Adipocyte (in vitro differentiated cells): Measurements from ENCODE around the gene SYNGR1.
"Not testable (repeated sequence)": the region's sequence is repeated elsewhere in the genome, so short reads cannot be mapped to it uniquely, and the experiment has no call there.

Source experiments
- DNase-seq: peaks from one replicate; pipeline ENCODE4 v3.0.0-alpha.2; 2015; ENCODE audit warnings: low read depth
- H3K27me3 ChIP-seq: replicated peaks from 2 replicates; pipeline ENCODE4 v1.7.0; 2013; ENCODE audit warnings: mild to moderate bottlenecking, low read length, moderate library complexity; ENCODE audit not compliant: control insufficient read depth, insufficient read depth
- H3K36me3 ChIP-seq: 2 replicates; pipeline ENCODE4 v1.7.0; 2013; ENCODE audit warnings: low read length, mild to moderate bottlenecking, moderate library complexity; ENCODE audit not compliant: control insufficient read depth, insufficient read depth, severe bottlenecking
- H3K4me1 ChIP-seq: 2 replicates; pipeline ENCODE4 v1.7.0; 2013; ENCODE audit warnings: mild to moderate bottlenecking, low read length, moderate library complexity; ENCODE audit not compliant: control insufficient read depth, insufficient read depth
- H3K4me3 ChIP-seq: 2 replicates; pipeline ENCODE4 v1.7.0; 2013; ENCODE audit warnings: mild to moderate bottlenecking, low read length, moderate library complexity
- H3K9ac ChIP-seq: 2 replicates; pipeline ENCODE4 v1.7.0; 2013; ENCODE audit warnings: mild to moderate bottlenecking, low read length, moderate library complexity
- H3K9me3 ChIP-seq: 2 replicates; pipeline ENCODE4 v1.7.0; 2013; ENCODE audit warnings: mild to moderate bottlenecking, low read length, moderate library complexity; ENCODE audit not compliant: control insufficient read depth

SYNGR1 gene

DNA sequence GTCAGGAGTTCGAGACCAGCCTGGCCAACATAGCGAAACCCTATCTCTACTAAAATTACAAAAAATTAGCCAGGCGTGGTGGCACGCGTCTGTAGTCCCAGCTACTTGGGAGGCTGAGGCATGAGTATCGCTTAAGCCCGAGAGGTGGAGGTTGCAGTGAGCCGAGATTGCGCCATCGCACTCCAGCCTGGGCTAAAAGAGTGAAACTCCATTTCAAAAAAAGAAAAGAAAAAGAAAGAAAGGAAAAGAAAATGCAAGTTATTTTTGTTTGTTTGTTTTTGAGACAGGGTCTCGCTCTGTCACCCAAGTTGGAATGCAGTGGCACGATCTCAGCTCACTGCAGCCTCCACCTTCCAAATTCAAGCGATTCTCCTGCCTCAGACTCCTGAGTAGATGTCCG, 6.0 kb downstream of the SYNGR1 start:
- DNase-seq, H3K4me1 ChIP-seq, H3K36me3 ChIP-seq, H3K27me3 ChIP-seq, H3K9ac ChIP-seq, H3K9me3 ChIP-seq, H3K4me3 ChIP-seq: not testable (repeated sequence)

DNA sequence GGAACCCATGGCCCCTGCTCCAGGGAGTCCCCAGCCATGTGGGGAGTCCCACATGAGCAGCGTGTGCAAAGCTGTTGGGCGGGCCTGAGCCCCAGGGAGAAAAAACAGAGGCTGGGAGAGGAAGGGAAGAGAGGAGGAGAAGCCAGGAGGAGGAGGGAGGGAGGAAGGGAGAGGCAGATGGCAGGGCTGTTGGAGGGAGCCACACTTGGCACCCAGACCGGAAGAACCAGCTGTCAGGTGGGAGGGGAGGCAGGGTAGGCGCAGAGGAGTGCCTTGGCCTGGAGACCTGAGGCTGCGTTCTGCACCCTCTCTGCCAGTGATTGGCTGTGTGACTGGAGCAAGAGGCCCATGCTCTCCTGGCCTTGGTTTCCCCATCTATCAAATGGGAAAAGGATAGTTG, 6.7 kb downstream of the SYNGR1 start:
- H3K9me3 ChIP-seq = no peaks in the 10 kb centered on the region
- no peak for DNase-seq
- no peaks in the 10 kb centered on the region for H3K27me3 ChIP-seq
- no peaks in the 10 kb centered on the region for H3K36me3 ChIP-seq
- peaks cover under 1% of the 10 kb centered on the region for H3K4me1 ChIP-seq
- H3K4me3 ChIP-seq = no peak overlapping the region
- no peak overlapping the region for H3K9ac ChIP-seq

DNA sequence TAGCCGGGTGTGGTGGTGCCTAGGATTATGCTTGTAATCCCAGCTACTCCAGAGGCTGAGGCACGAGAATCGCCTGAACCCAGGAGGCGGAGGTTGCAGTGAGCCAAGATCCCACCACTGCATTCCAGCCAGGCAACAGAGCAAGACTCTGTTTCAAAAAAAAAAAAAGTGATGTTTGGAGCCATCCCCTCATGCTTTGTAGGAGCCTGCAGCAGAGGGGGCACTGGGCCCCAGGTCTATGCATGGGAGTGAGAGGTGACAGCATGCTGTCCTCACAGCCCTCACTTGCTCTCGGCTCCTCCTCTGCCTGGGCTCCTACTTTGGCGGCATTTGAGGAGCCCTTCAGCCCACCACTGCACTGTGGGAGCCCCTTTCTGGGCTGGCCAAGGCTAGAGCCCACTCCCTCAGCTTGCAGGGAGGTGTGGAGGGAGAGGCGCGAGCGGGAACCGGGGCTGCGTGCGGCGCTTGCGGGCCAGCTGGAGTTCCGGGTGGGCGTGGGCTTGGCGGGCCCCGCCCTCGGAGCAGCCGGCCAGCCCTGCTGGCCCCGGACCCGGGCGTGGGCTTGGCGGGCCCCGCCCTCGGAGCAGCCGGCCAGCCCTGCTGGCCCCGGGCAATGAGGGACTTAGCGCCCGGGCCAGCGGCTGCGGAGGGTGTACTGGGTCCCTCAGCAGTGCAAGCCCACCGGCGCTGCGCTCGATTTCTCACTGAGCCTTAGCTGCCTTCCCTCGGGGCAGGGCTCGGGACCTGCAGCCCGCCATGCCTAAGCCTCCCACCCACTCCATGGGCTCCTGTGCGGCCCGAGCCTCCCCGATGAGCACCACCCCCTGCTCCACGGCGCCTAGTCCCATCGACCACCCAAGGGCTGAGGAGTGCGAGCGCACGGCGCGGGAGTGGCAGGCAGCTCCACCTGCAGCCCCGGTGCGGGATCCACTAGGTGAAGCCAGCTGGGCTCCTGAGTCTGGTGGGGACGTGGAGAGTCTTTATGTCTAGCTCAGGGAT, 7.6 kb downstream of the SYNGR1 start:
- not testable (repeated sequence) for H3K9ac ChIP-seq, H3K4me1 ChIP-seq, H3K27me3 ChIP-seq, DNase-seq, H3K36me3 ChIP-seq, H3K9me3 ChIP-seq, H3K4me3 ChIP-seq

DNA sequence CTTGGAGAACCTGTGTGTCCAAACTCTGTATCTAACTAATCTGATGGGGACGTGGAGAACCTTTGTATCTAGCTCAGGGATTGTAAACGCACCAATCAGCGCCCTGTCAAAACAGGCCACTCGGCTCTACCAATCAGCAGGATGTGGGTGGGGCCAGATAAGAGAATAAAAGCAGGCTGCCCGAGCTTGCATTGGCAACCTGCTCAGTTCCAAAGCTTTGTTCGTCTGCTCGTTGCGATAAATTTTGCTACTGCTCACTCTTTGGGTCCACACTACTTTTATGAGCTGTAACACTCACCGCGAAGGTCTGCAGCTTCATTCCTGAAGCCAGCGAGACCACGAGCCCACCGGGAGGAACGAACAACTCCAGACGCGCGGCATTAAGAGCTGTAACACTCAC, 8.4 kb downstream of the SYNGR1 start:
- not testable (repeated sequence) for DNase-seq, H3K27me3 ChIP-seq, H3K36me3 ChIP-seq, H3K4me1 ChIP-seq, H3K9me3 ChIP-seq, H3K4me3 ChIP-seq, H3K9ac ChIP-seq

DNA sequence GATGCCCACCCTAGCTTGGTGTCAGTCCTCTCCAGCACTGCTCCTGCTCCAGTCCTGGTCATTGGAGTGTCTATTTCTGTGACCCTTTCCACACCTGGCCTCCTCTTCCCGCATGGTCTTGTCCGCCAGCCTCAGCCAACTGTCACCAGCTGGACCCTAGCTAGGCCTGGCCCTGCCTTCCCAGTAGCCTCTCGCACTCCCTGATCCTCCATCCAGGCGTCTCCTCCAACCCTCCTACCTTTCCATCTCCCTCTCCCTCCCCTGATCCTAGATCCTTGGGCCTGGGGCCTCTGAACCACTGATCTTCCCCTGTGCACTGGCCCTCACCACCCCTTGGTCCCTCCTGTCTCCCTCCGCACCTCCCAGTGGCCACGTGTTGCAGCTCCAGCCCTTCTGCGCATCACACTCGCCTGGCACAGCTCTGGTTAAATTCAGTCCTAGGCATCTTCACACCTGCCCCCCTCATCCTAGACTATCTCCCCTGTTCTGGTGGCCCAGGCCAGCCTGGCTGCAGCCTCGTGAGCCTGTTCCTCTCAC, 9.9 kb downstream of the SYNGR1 start:
- Histone ChIP-seq H3K36me3 (no peaks in the 10 kb centered on the region), H3K4me3 (no peak overlapping the region), H3K27me3 (no peaks in the 10 kb centered on the region), H3K4me1 (peaks cover 4% of the 10 kb centered on the region), H3K9me3 (no peaks in the 10 kb centered on the region), H3K9ac (no peak overlapping the region)
- no peak for DNase-seq

DNA sequence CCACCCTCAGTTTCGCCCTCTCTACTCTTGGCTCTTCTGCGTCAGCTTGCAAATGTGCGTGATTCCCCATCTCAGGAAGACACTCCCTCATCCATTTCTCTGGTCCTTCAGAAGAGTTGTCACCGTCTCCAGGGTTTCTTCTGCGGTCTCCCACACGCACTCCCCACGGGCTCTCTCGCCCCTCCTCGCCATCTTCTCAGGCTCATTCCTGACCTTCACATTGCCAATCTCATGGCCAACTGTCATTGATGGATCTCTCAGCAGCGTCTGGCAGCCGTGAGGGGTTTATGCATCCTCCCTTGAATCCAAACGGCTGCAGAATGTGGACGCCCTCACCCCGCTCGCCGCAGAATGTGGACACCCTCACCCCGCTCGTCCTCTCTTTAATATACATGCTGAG, 10.5 kb downstream of the SYNGR1 start:
- H3K36me3 ChIP-seq = no peaks in the 10 kb centered on the region
- H3K9me3 ChIP-seq = no peaks in the 10 kb centered on the region
- DNase-seq = no peak
- H3K4me1 ChIP-seq = peaks cover 6% of the 10 kb centered on the region
- no peak overlapping the region for H3K9ac ChIP-seq
- H3K27me3 ChIP-seq = no peaks in the 10 kb centered on the region
- H3K4me3 ChIP-seq = no peak overlapping the region

DNA sequence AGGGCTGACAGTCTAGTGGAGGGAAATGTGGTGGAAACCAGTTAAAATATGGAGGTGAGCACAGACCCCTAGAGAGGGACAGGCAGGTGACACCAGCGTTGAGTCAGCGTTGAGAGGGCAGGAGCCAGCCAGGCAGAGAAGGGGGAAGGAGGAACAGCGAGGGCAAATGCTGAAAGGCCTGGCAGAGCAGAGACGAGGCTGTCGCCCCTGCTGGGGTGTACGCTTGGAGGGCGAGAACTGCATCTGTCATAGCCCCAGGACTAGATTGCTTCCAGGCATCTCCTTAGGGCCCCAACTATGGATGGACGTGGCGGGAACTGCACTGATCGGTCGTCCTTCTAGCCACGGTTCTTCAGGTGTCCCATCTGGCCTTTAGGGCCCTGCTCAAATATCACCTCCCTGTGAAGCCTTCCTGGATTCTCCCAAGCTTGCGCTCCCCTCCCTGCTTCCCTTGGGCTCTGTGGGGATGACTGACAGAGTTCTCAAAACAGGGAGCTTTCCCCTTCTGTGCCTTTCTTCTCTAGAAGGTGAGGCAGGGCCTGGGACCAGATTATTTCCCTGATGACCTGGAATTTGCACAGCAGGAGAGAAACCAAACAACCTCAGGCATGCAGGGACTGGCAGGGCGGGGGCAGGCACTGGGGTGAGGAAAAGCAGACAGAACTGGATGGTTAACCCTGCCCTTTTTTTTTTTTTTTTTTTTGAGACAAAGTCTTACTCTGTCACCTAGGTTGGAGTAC, 11.1 kb downstream of the SYNGR1 start:
- Histone ChIP-seq H3K27me3 (no peaks in the 10 kb centered on the region), H3K36me3 (no peaks in the 10 kb centered on the region), H3K4me3 (no peak overlapping the region), H3K4me1 (peaks cover 7% of the 10 kb centered on the region), H3K9me3 (no peaks in the 10 kb centered on the region), H3K9ac (no peak overlapping the region)
- DNase-seq = no peak

DNA sequence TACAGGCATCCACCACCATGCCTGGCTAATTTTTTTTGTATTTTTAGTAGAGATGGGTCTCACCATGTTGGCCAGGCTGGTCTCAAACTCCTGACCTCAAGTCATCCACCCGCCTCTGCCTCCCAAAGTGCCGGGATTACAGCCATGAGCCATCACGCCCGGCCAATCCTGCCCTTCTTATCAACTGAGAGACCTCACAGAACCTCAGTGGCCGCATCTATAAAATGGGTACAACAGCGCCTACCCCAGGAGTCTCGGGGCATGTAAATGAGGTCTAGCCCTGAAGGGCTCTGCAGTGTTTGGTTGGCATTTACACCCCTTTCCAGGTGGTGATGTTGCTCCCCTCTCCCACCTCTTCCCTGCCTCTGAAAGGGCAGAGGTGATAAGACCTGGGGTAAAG, 11.7 kb downstream of the SYNGR1 start:
- Histone ChIP-seq H3K4me3 (no peak overlapping the region), H3K4me1 (peaks cover 7% of the 10 kb centered on the region), H3K36me3 (no peaks in the 10 kb centered on the region), H3K9ac (no peak overlapping the region), H3K27me3 (no peaks in the 10 kb centered on the region), H3K9me3 (no peaks in the 10 kb centered on the region)
- no peak for DNase-seq

DNA sequence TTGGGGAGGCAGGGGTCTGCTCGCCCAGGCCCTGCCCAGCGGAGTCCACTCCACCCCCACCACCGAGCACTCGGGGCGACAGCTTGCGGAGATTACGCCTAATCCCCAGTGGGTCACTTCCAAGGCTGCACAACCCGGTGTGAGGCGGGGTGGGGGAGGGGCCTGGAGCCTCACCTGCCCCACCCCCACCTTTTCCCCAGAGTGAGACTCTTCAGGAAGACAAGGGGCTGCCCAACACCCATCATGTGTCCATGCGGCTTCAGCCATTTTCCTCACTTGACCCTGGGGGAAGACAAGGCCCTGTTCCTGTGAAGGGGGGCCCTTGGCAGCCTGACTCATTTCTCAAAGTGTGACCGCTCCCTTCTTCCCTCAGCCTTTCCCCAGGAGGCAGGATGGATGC, 12.5 kb downstream of the SYNGR1 start:
- Histone ChIP-seq H3K36me3 (no peaks in the 10 kb centered on the region), H3K9ac (no peak overlapping the region), H3K4me3 (no peak overlapping the region), H3K27me3 (no peaks in the 10 kb centered on the region), H3K4me1 (peaks cover 7% of the 10 kb centered on the region), H3K9me3 (no peaks in the 10 kb centered on the region)
- DNase-seq = no peak

DNA sequence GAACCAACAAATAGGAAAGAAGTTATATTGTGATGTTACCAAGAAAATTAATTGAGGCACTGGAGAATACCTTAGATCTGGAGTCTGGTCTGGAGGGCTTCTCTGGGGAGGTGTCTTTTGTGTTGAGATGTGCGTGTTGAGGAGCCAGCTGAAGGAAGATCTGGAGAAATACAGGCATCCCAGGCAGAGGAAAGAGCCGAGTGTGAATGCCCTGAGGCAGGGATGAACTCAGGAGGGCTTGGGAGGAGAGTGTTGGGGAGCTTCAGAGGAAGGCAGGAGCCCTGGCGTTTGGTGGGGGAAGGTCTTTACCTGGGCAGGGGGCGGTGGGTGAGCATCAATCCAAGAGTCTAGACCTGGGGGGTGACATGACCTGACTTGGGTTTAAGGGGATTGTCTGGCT, 13.1 kb downstream of the SYNGR1 start:
- no peak for DNase-seq
- Histone ChIP-seq H3K4me3 (no peak overlapping the region), H3K9me3 (no peaks in the 10 kb centered on the region), H3K9ac (no peak overlapping the region), H3K4me1 (peaks cover 7% of the 10 kb centered on the region), H3K36me3 (no peaks in the 10 kb centered on the region), H3K27me3 (no peaks in the 10 kb centered on the region)

DNA sequence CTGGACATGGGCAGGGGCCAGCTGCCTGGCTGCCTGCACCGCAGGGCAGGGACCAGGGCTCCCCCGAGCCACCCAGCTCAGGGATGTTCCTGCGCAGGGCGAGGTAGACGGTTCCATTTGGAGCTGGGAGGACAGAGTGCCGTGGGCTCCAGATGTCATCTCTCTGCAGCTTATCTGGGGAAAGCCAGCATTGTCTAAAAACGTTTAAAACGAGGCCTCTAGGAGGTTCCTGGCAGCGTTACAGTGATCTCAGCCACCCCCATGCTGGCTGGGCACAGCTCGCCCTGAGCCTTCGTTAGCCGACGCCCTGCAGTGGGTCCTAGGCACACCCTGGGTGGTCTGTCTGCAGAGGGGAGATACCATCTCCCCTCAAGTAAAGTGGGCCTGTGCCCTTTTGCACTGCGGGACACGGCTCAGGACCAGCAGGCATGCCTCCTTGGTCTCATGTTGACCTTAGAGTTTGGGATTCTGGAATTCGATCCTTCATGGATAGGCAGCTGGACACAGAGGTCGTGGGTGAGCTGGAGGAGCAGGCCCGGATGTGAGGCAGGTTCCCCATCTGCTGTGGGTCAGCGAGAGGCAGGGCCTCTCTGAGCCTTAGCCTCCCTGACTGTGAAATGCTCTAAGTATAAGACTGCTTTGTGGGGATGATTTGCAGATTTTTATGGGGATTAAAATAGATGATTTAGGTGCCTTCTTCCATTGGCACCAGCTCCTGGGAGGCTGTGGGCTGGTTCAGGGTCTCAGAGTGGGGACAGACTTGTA, 14.1 kb downstream of the SYNGR1 start:
- Histone ChIP-seq H3K36me3 (no peaks in the 10 kb centered on the region), H3K9me3 (no peaks in the 10 kb centered on the region), H3K4me3 (no peak overlapping the region), H3K9ac (no peak overlapping the region), H3K4me1 (peaks cover 7% of the 10 kb centered on the region), H3K27me3 (no peaks in the 10 kb centered on the region)
- DNase-seq = no peak
